Chondrocyte (in vitro differentiated cells): ENCODE data around the gene TTC3. TPM values are rescaled to one million over a fixed set of nuclear protein-coding genes. Genes with fewer than 3 reads are reported as not detected.

ENCODE experiments used
- DNase-seq: peaks from one replicate; pipeline ENCODE4 v3.0.0; 2021; ENCODE audit warnings: mixed read lengths, low spot score
- H3K27ac Mint-ChIP-seq: one replicate; pipeline ENCODE4 v1.8.0; 2021; ENCODE audit warnings: mild to moderate bottlenecking, moderate library complexity, mixed read lengths; ENCODE audit not compliant: unreplicated experiment
- H3K27me3 Mint-ChIP-seq: 2 replicates; pipeline ENCODE4 v1.8.0; 2021; ENCODE audit warnings: low read depth, mixed read lengths
- H3K36me3 Mint-ChIP-seq: 2 replicates; pipeline ENCODE4 v1.8.0; 2021; ENCODE audit warnings: low read depth, mixed read lengths
- H3K4me1 Mint-ChIP-seq: 2 replicates; pipeline ENCODE4 v1.8.0; 2021; ENCODE audit warnings: low read depth, mild to moderate bottlenecking, mixed read lengths
- H3K4me3 Mint-ChIP-seq: one replicate; pipeline ENCODE4 v1.8.0; 2021; ENCODE audit warnings: mild to moderate bottlenecking, moderate library complexity, mixed read lengths; ENCODE audit not compliant: unreplicated experiment
- H3K9me3 Mint-ChIP-seq: 2 replicates; pipeline ENCODE4 v1.8.0; 2021; ENCODE audit warnings: low read depth, mixed read lengths
- CTCF ChIP-seq: fragments of 200-600 bp; sonication (generic); IDR thresholded peaks from 2 replicates; pipeline ENCODE4 v1.5.0; 2021; ENCODE audit warnings: antibody characterized with exemption, mild to moderate bottlenecking, moderate library complexity
- total RNA-seq: library from RNA; stranded (reverse); gene quantifications from 3 replicates; pipeline ENCODE4 v1.2.1, GENCODE V29; 2021

The TTC3 gene
- total RNA-seq, 1 donor from 2014 or later = 258 TPM

- DNase-seq = no peak
- H3K4me3 Mint-ChIP-seq = no peak overlapping the region
- no peaks in the 10 kb centered on the region for H3K9me3 Mint-ChIP-seq
- peaks cover 26% of the 10 kb centered on the region for H3K4me1 Mint-ChIP-seq
- no peak overlapping the region for H3K27ac Mint-ChIP-seq
- no peak for TF ChIP-seq CTCF
- peaks cover 51% of the 10 kb centered on the region for H3K36me3 Mint-ChIP-seq
- H3K27me3 Mint-ChIP-seq = no peaks in the 10 kb centered on the region
Measured at GRCh38 chr21:37197746-37198145, 124.7 kb downstream of the TTC3 start.

- Mint-ChIP-seq H3K9me3 (no peaks in the 10 kb centered on the region), H3K27me3 (no peaks in the 10 kb centered on the region), H3K27ac (peak overlapping the region; percentile 27), H3K4me1 (peaks cover 23% of the 10 kb centered on the region), H3K36me3 (peaks cover 53% of the 10 kb centered on the region), H3K4me3 (no peak overlapping the region)
- no peak for DNase-seq
- TF ChIP-seq CTCF = no peak
Measured at GRCh38 chr21:37199057-37199924, 126.2 kb downstream of the TTC3 start.

- Mint-ChIP-seq H3K27me3 (no peaks in the 10 kb centered on the region), H3K4me3 (no peak overlapping the region), H3K27ac (no peak overlapping the region), H3K9me3 (no peaks in the 10 kb centered on the region), H3K4me1 (peaks cover 17% of the 10 kb centered on the region), H3K36me3 (peaks cover 50% of the 10 kb centered on the region)
- no peak for DNase-seq
- TF ChIP-seq CTCF = no peak
Measured at GRCh38 chr21:37200641-37201480, 127.8 kb downstream of the TTC3 start.

GRCh38 chr21:37202221-37203110 lies 129.4 kb downstream of the TTC3 start:
- no peak for DNase-seq
- no peak for TF ChIP-seq CTCF
- H3K4me1 Mint-ChIP-seq = peaks cover 32% of the 10 kb centered on the region
- peaks cover 47% of the 10 kb centered on the region for H3K36me3 Mint-ChIP-seq
- no peaks in the 10 kb centered on the region for H3K9me3 Mint-ChIP-seq
- H3K4me3 Mint-ChIP-seq = no peak overlapping the region
- H3K27ac Mint-ChIP-seq = peak overlapping the region; percentile 10
- H3K27me3 Mint-ChIP-seq = no peaks in the 10 kb centered on the region
